Measurements from ENCODE around the gene ALK. TPM values are rescaled to one million over a fixed set of nuclear protein-coding genes. Genes with fewer than 3 reads are reported as not detected.

Gene ALK
- total RNA-seq, 1 experiment from 2014 or later = not detected

GRCh38 chr2:29922605-29923004, 1.2 kb upstream of the ALK start:
- H3K23ac ChIP-seq (ENCODE audit: insufficient read length, low read depth, low read length) = no peak overlapping the region
- H3K79me2 ChIP-seq (ENCODE audit: insufficient read depth, low read length) = no peaks in the 10 kb centered on the region
- H2AFZ ChIP-seq (ENCODE audit: low read length) = no peak overlapping the region
- H3K9me3 ChIP-seq (ENCODE audit: control insufficient read depth, low read depth, low read length) = no peaks in the 10 kb centered on the region
- no peak overlapping the region for H3K18ac ChIP-seq (ENCODE audit: insufficient read length, low read depth, low read length)
- Mint-ChIP-seq H3K9me3 (no peaks in the 10 kb centered on the region), H3K36me3 (ENCODE audit: insufficient read depth in 1 of 3, low read depth in 3 of 3) (no peaks in the 10 kb centered on the region), H3K27me3 (ENCODE audit: low read depth) (peaks cover 50% of the 10 kb centered on the region), H3K27ac (no peak overlapping the region), H3K4me3 (no peak overlapping the region), H3K4me1 (peaks cover 5 to 14% of the 10 kb centered on the region in 2 experiments)
- WGBS (ENCODE audit: extremely low coverage, insufficient read length, low lambda C conversion rate) = no CpG with 5 or more reads among the region's 4 CpGs
- H2BK12ac ChIP-seq (ENCODE audit: insufficient read length, low read depth, low read length) = no peak overlapping the region
- peaks cover 17% of the 10 kb centered on the region for H3K23me2 ChIP-seq (ENCODE audit: insufficient read length, low read depth, low read length, poor library complexity, severe bottlenecking)
- TF ChIP-seq CTCF (conservative IDR thresholded peaks at IDR 0.05) = no peak
- no peak overlapping the region for H2BK15ac ChIP-seq (ENCODE audit: low read depth, low read length)
- H4K5ac ChIP-seq (ENCODE audit: insufficient read length, low read depth, low read length) = no peak overlapping the region
- H3K4me1 ChIP-seq (ENCODE audit: insufficient read depth, low read length) = no peaks in the 10 kb centered on the region
- H4K91ac ChIP-seq (ENCODE audit: insufficient read length, low read depth, low read length) = no peak overlapping the region
- no peak overlapping the region for H2BK20ac ChIP-seq (ENCODE audit: low read depth, low read length, poor library complexity, severe bottlenecking)
- H3T11ph ChIP-seq (ENCODE audit: low read length) = no peak overlapping the region
- H3K56ac ChIP-seq (ENCODE audit: insufficient read length, low read depth, low read length) = no peak overlapping the region
- H2BK120ac ChIP-seq (ENCODE audit: low read depth, low read length, poor library complexity, severe bottlenecking) = no peak overlapping the region
- no peak overlapping the region for H2BK5ac ChIP-seq (ENCODE audit: insufficient read length, low read length)
- no peaks in the 10 kb centered on the region for H3K79me1 ChIP-seq (ENCODE audit: insufficient read depth, low read depth, low read length, poor library complexity, severe bottlenecking)
- no peak overlapping the region for H3K27ac ChIP-seq (ENCODE audit: insufficient read length, low read depth, low read length)
- H2AK5ac ChIP-seq (ENCODE audit: insufficient read length, low read length) = no peak overlapping the region
- H3K4me2 ChIP-seq (ENCODE audit: insufficient read depth, insufficient read length, low read length) = no peak overlapping the region
- H3K14ac ChIP-seq (ENCODE audit: insufficient read depth, low read length) = no peak overlapping the region
- H3K27me3 ChIP-seq (ENCODE audit: insufficient read depth, low read length) = peaks cover 24% of the 10 kb centered on the region
- H4K20me1 ChIP-seq (ENCODE audit: control insufficient read depth, insufficient read depth, insufficient read length) = no peaks in the 10 kb centered on the region
- no peak overlapping the region for H3K9ac ChIP-seq (ENCODE audit: extremely low read depth, insufficient read length, low read length)
- no peak for DNase-seq
- no peak overlapping the region for H3K4ac ChIP-seq (ENCODE audit: low read depth, low read length)
- H4K8ac ChIP-seq (replicated peaks; ENCODE audit: insufficient read length, low read depth, low read length) = no peak overlapping the region
